ENCODE data around the gene MACROD2. TPM values are rescaled to one million over a fixed set of nuclear protein-coding genes. Genes with fewer than 3 reads are reported as not detected.

MACROD2 gene
- polyA plus RNA-seq, 1 experiment = 0.47 TPM

- POLR2A ChIA-PET = no interaction called here
- no peaks in the 10 kb centered on the region for H3K27me3 ChIP-seq (ENCODE audit: control insufficient read depth, insufficient read depth, low read length)
- no peaks in the 10 kb centered on the region for H3K36me3 ChIP-seq (ENCODE audit: control insufficient read depth, insufficient read depth, low read length)
- H3K4me3 ChIP-seq (ENCODE audit: low read depth, low read length) = no peak overlapping the region
- no peak for DNase-seq (ENCODE audit: low read depth)
- CTCF ChIA-PET = no interaction called here
- TF ChIP-seq CTCF (IDR thresholded peaks at IDR 0.05; ENCODE audit: insufficient read depth, low read depth, low read length) = no peak
Observed at GRCh38 chr20:15637950-15638754, 1642.8 kb downstream of the MACROD2 start.

GRCh38 chr20:15638816-15639215, 1643.5 kb downstream of the MACROD2 start:
- ChIA-PET POLR2A (no interaction called here), CTCF (no interaction called here)
- Histone ChIP-seq H3K4me3 (ENCODE audit: low read depth, low read length) (no peak overlapping the region), H3K27me3 (ENCODE audit: control insufficient read depth, insufficient read depth, low read length) (no peaks in the 10 kb centered on the region), H3K36me3 (ENCODE audit: control insufficient read depth, insufficient read depth, low read length) (no peaks in the 10 kb centered on the region)
- TF ChIP-seq CTCF (IDR thresholded peaks at IDR 0.05; ENCODE audit: insufficient read depth, low read depth, low read length) = no peak
- DNase-seq (ENCODE audit: low read depth) = no peak

GRCh38 chr20:15639839-15640238, 1644.5 kb downstream of the MACROD2 start:
- ChIA-PET CTCF (no interaction called here), POLR2A (no interaction called here)
- no peak for DNase-seq (ENCODE audit: low read depth)
- H3K27me3 ChIP-seq (ENCODE audit: control insufficient read depth, insufficient read depth, low read length) = no peaks in the 10 kb centered on the region
- H3K36me3 ChIP-seq (ENCODE audit: control insufficient read depth, insufficient read depth, low read length) = no peaks in the 10 kb centered on the region
- H3K4me3 ChIP-seq (ENCODE audit: low read depth, low read length) = no peak overlapping the region
- TF ChIP-seq CTCF (IDR thresholded peaks at IDR 0.05; ENCODE audit: insufficient read depth, low read depth, low read length) = no peak

GRCh38 chr20:15642109-15642508, 1646.8 kb downstream of the MACROD2 start:
- H3K27me3 ChIP-seq (ENCODE audit: control insufficient read depth, insufficient read depth, low read length) = no peaks in the 10 kb centered on the region
- no peak for DNase-seq (ENCODE audit: low read depth)
- H3K4me3 ChIP-seq (ENCODE audit: low read depth, low read length) = no peak overlapping the region
- CTCF ChIA-PET = interaction anchor here (1.2 kb wide), 1 partner anchor 30 kb away, joined by 3 read pairs; no protein-coding TSS in a partner anchor
- no peak for TF ChIP-seq CTCF (IDR thresholded peaks at IDR 0.05; ENCODE audit: insufficient read depth, low read depth, low read length)
- H3K36me3 ChIP-seq (ENCODE audit: control insufficient read depth, insufficient read depth, low read length) = no peaks in the 10 kb centered on the region
- POLR2A ChIA-PET = no interaction called here

GRCh38 chr20:15642676-15643075, 1647.4 kb downstream of the MACROD2 start:
- H3K27me3 ChIP-seq (ENCODE audit: control insufficient read depth, insufficient read depth, low read length) = no peaks in the 10 kb centered on the region
- DNase-seq (ENCODE audit: low read depth) = peak; percentile 31
- TF ChIP-seq CTCF (IDR thresholded peaks at IDR 0.05; ENCODE audit: insufficient read depth, low read depth, low read length) = no peak
- no peaks in the 10 kb centered on the region for H3K36me3 ChIP-seq (ENCODE audit: control insufficient read depth, insufficient read depth, low read length)
- no peak overlapping the region for H3K4me3 ChIP-seq (ENCODE audit: low read depth, low read length)
- CTCF ChIA-PET = interaction anchor here (1.1 kb wide), 1 partner anchor 12 kb away, joined by 3 read pairs; no protein-coding TSS in a partner anchor
- POLR2A ChIA-PET = interaction anchor here (0.6 kb wide), 2 partner anchors 10 to 70 kb away, joined by 3 to 4 read pairs; no protein-coding TSS in a partner anchor

Data from BJ (cell line).